Liver (tissue), 9 donors: ENCODE measurements around the gene IGSF6. TPM values are rescaled to one million over a fixed set of nuclear protein-coding genes. Genes with fewer than 3 reads are reported as not detected.

Source experiments
- DNase-seq: peaks from one replicate; pipeline ENCODE4 v3.0.0-alpha.2; 2017; ENCODE audit warnings: low spot score
- H3K27ac ChIP-seq, 2 donors: one replicate each; pipeline ENCODE4 v1.7.0; 2013; ENCODE audit warnings: inconsistent platforms in 2 of 2, low read length in 2 of 2, control low read depth in 1 of 2, low read depth in 1 of 2, mild to moderate bottlenecking in 1 of 2
- H3K27me3 ChIP-seq, 4 donors: one replicate each; pipeline versions ENCODE4 v1.6.1 to v1.7.0; 2013; ENCODE audit warnings: low read length in 3 of 4, inconsistent platforms in 1 of 4, mild to moderate bottlenecking in 1 of 4, moderate library complexity in 1 of 4; ENCODE audit not compliant: control insufficient read depth in 4 of 4, insufficient read depth in 4 of 4
- H3K36me3 ChIP-seq, 4 donors: one replicate each; pipeline versions ENCODE4 v1.6.1 to v1.7.0; 2013; ENCODE audit warnings: low read length in 3 of 4, mild to moderate bottlenecking in 3 of 4, low read depth in 1 of 4, moderate library complexity in 1 of 4; ENCODE audit not compliant: control insufficient read depth in 4 of 4, insufficient read depth in 3 of 4
- H3K4me1 ChIP-seq, 4 donors: one replicate each; pipeline versions ENCODE4 v1.6.1 to v1.7.0; 2013; ENCODE audit warnings: low read length in 3 of 4, mild to moderate bottlenecking in 3 of 4, moderate library complexity in 1 of 4; ENCODE audit not compliant: control insufficient read depth in 4 of 4, insufficient read depth in 4 of 4
- H3K4me3 ChIP-seq, 3 donors: one replicate each; pipeline versions ENCODE4 v1.6.1 to v1.7.0; 2013; ENCODE audit warnings: low read length in 3 of 3, control low read depth in 1 of 3, low read depth in 1 of 3, mild to moderate bottlenecking in 1 of 3
- H3K9ac ChIP-seq, 2 donors: one replicate each; pipeline ENCODE4 v1.7.0; 2013; ENCODE audit warnings: low read length in 2 of 2, mild to moderate bottlenecking in 2 of 2, moderate library complexity in 2 of 2, control low read depth in 1 of 2, low read depth in 1 of 2
- H3K9me3 ChIP-seq, 4 donors: one replicate each; pipeline versions ENCODE4 v1.6.1 to v1.7.0; 2013; ENCODE audit warnings: low read length in 3 of 4; ENCODE audit not compliant: control insufficient read depth in 4 of 4
- ATF3 ChIP-seq: IDR thresholded peaks from 2 replicates; pipeline ENCODE4 v1.6.1; 2016; ENCODE audit warnings: antibody characterized with exemption
- CTCF ChIP-seq: fragments of 150-350 bp; IDR thresholded peaks from 2 replicates; pipeline ENCODE4 v1.5.1; 2017; ENCODE audit warnings: improper control_type of control experiment, low read depth, low read length; ENCODE audit not compliant: missing input control
- EGR1 ChIP-seq, 2 donors: IDR thresholded peaks; 2 replicates each; pipeline ENCODE4 v1.6.1; 2016 to 2018; ENCODE audit warnings: antibody characterized with exemption in 2 of 2, low read depth in 2 of 2
- FOXA1 ChIP-seq: IDR thresholded peaks from 2 replicates; pipeline ENCODE4 v1.6.1; 2016; ENCODE audit warnings: antibody characterized with exemption
- FOXA2 ChIP-seq: IDR thresholded peaks from 2 replicates; pipeline ENCODE4 v1.6.1; 2016; ENCODE audit warnings: antibody characterized with exemption
- HNF4A ChIP-seq, 2 donors: conservative IDR thresholded peaks; 2 replicates each; pipeline ENCODE4 v1.6.1; 2016; ENCODE audit warnings: antibody characterized with exemption in 2 of 2, mild to moderate bottlenecking in 2 of 2
- HNF4G ChIP-seq: IDR thresholded peaks from 2 replicates; pipeline ENCODE4 v1.6.1; 2016; ENCODE audit warnings: antibody characterized with exemption
- JUND ChIP-seq, 2 donors: IDR thresholded peaks; 2 replicates each; pipeline ENCODE4 v1.6.1; 2016; ENCODE audit warnings: antibody characterized with exemption in 2 of 2
- NR2F2 ChIP-seq: IDR thresholded peaks from 2 replicates; pipeline ENCODE4 v1.6.1; 2016; ENCODE audit warnings: antibody characterized with exemption
- RAD21 ChIP-seq, 2 donors: IDR thresholded peaks; 2 replicates each; pipeline ENCODE4 v1.6.1; 2016; ENCODE audit warnings: antibody characterized with exemption in 2 of 2, mild to moderate bottlenecking in 2 of 2
- REST ChIP-seq: IDR thresholded peaks from 2 replicates; pipeline ENCODE4 v1.6.1; 2016; ENCODE audit warnings: antibody characterized with exemption, mild to moderate bottlenecking
- RXRA ChIP-seq, 2 donors: IDR thresholded peaks; 2 replicates each; pipeline ENCODE4 v1.6.1; 2017 to 2018; ENCODE audit warnings: antibody characterized with exemption in 2 of 2, mild to moderate bottlenecking in 1 of 2
- SP1 ChIP-seq: IDR thresholded peaks from 2 replicates; pipeline ENCODE4 v1.6.1; 2018; ENCODE audit warnings: antibody characterized with exemption, mild to moderate bottlenecking
- TAF1 ChIP-seq: conservative IDR thresholded peaks from 2 replicates; pipeline ENCODE4 v1.6.1; 2016; ENCODE audit warnings: antibody characterized with exemption, mild to moderate bottlenecking
- YY1 ChIP-seq: IDR thresholded peaks from 2 replicates; pipeline ENCODE4 v1.6.1; 2016; ENCODE audit warnings: antibody characterized with exemption, mild to moderate bottlenecking
- ZBTB33 ChIP-seq: IDR thresholded peaks from 2 replicates; pipeline ENCODE4 v1.6.1; 2016; ENCODE audit warnings: antibody characterized with exemption
- WGBS: extraction: QIAGEN DNeasy Blood & Tissue Kit; methylation state at CpG from one replicate; pipeline ENCODE4 v1.1.7; 2013; 5-methylcytosine and 5-hydroxymethylcytosine counted together
- polyA plus RNA-seq, 2 donors: library from polyadenylated mRNA; stranded (reverse) in 1 of 2; unstranded in 1 of 2; fragments of 200-250 nt in 1 of 2; fragments of >200 nt in 1 of 2; fragmentation: Nextera tagmentation in 1 of 2; extraction: Ambion mirVana in 1 of 2; gene quantifications; one replicate each; pipeline versions ENCODE4 v1.2.1 to v1.2.3, GENCODE V29; 2013 to 2015
- total RNA-seq, 2 donors: library from RNA; depleted of rRNA; stranded (reverse); fragments of >200 nt; gene quantifications; one replicate each; pipeline ENCODE4 v1.2.3, GENCODE V29; 2014
- donor health status: healthy.
- donor health status: healthy.
- donor health status: healthy.
- donor health status: healthy.
- donor health status: healthy.

IGSF6 gene
- total and polyA plus RNA-seq, 4 donors, result 2.6 to 27.3 (median 5.4) TPM

GRCh38 chr16:21603928-21604327 lies 48.5 kb downstream of the IGSF6 start:
- Histone ChIP-seq H3K9me3 (no peaks in the 10 kb centered on the region), H3K36me3 (no peaks in the 10 kb centered on the region), H3K4me3 (no peak overlapping the region), H3K27me3 (no peaks in the 10 kb centered on the region), H3K4me1 (peaks cover 4 to 16% (median 7%) of the 10 kb centered on the region in 4 donors), H3K27ac (no peak overlapping the region), H3K9ac (no peak overlapping the region)
- TF ChIP-seq JUND (IDR thresholded peaks at IDR 0.05) (no peak), RAD21 (IDR thresholded peaks at IDR 0.05) (no peak), ZBTB33 (no peak), ATF3 (no peak), FOXA2 (no peak), REST (no peak), RXRA (IDR thresholded peaks at IDR 0.05) (no peak), SP1 (no peak), TAF1 (no peak), NR2F2 (no peak), CTCF (no peak), YY1 (no peak), FOXA1 (no peak), HNF4A (conservative IDR thresholded peaks at IDR 0.05) (no peak), HNF4G (no peak)
- no peak for DNase-seq
- WGBS, result 63% methylated on average over 3 of the region's 3 CpGs

- no peak for DNase-seq
- H3K27me3 ChIP-seq, result no peaks in the 10 kb centered on the region
- H3K36me3 ChIP-seq, result no peaks in the 10 kb centered on the region
- no peak overlapping the region for H3K27ac ChIP-seq
- peaks cover 7 to 22% (median 10%) of the 10 kb centered on the region in 4 donors for H3K4me1 ChIP-seq
- no peak overlapping the region for H3K9ac ChIP-seq
- H3K9me3 ChIP-seq, result no peaks in the 10 kb centered on the region
- H3K4me3 ChIP-seq, result no peak overlapping the region
- TF ChIP-seq EGR1 (IDR thresholded peaks at IDR 0.05; ENCODE audit: low read depth in 2 of 2), result no peak
- no peak for TF ChIP-seq TAF1
- TF ChIP-seq JUND (IDR thresholded peaks at IDR 0.05), result no peak
- no peak for TF ChIP-seq NR2F2
- no peak for TF ChIP-seq REST
- TF ChIP-seq ATF3, result no peak
- WGBS, result 97% methylated on average over 3 of the region's 3 CpGs
These were observed 49.6 kb downstream of the IGSF6 start for GRCh38 chr16:21602785-21603184.
